Measurements from ENCODE around the gene ASCL4.

The ASCL4 gene

DNA sequence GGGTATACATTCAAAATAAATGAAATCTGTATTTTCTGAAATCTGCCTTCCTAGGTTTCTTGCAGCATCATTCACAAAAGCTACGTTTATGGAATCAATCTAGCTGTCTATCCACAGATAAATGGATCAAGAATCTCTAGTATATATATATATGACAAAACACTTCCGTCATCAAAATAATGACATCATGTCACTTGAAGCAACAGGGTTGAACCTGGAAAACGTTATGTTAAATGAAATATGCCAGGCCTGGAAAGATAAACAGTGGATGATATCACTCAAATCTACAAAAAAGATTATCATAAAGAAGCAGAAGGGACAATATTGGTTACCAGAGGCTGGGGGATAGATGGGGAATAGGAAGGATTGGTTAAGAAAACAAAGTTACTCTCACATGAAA lies 28.6 kb downstream of the ASCL4 start:
- Histone ChIP-seq H3K4me2 (ENCODE audit: low read length) (no peak overlapping the region), H3K9me2 (replicated peaks; ENCODE audit: control insufficient read depth, low read length) (no peaks in the 10 kb centered on the region), H3K9me3 (ENCODE audit: control insufficient read depth, insufficient read depth, low read length) (no peaks in the 10 kb centered on the region), H3K27ac (ENCODE audit: low read depth, low read length) (no peak overlapping the region), H3K79me2 (ENCODE audit: control insufficient read depth, low read length) (no peaks in the 10 kb centered on the region), H3K27me3 (ENCODE audit: control insufficient read depth, low read length) (no peaks in the 10 kb centered on the region), H3K36me3 (ENCODE audit: control insufficient read depth, low read length) (no peaks in the 10 kb centered on the region), H3K4me3 (ENCODE audit: low read length) (no peak overlapping the region), H4K20me1 (ENCODE audit: control insufficient read depth, insufficient read depth, low read depth, low read length) (no peaks in the 10 kb centered on the region), H3F3A (ENCODE audit: control insufficient read depth, insufficient read depth) (no peaks in the 10 kb centered on the region), H3K4me1 (ENCODE audit: control insufficient read depth, low read length) (peaks cover 17% of the 10 kb centered on the region)
- TF ChIP-seq EZH2phosphoT487 (IDR thresholded peaks at IDR 0.05; ENCODE audit: borderline replicate concordance, low read length) = no peak

DNA sequence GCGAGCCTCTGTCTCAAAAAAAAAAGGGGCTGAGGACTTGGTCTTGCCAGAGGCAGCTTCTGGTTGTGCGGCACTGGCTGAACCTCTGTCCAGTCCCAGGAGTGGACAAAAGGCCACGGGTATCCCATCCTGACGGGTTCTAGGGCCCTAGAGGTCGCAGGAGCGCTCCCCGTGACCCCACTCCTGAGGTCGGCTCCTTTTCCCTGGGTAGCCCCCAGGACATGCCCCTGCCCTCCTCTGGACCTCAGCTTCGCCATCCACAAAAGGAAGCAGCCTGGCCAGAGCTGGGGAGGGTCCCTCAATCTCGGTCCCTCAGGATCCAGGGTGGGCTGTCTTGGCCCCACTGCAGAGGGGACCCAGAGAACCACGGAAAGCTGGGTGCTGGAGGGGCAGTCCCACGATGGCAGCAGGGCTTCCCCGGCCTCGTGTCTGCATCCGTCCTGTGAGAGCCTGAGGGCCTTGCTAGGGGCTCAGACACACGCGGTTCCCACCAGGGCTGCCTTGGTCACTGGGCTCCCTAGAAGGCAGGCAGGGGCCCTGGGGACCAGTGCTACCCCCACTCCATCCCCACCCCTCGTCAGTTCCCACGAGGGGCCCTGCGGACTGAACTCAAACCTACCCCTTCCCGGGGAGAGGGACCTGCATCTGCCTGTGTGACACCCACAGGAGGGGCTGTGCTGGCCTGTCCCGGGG lies 31.1 kb downstream of the ASCL4 start:
- Histone ChIP-seq H3K27ac (ENCODE audit: low read depth, low read length) (no peak overlapping the region), H3K79me2 (ENCODE audit: control insufficient read depth, low read length) (no peaks in the 10 kb centered on the region), H3F3A (ENCODE audit: control insufficient read depth, insufficient read depth) (no peaks in the 10 kb centered on the region), H3K27me3 (ENCODE audit: control insufficient read depth, low read length) (no peaks in the 10 kb centered on the region; the same call in 1 of the 2 replicates), H3K4me3 (ENCODE audit: low read length) (no peak overlapping the region), H3K9me2 (replicated peaks; ENCODE audit: control insufficient read depth, low read length) (no peaks in the 10 kb centered on the region), H3K36me3 (ENCODE audit: control insufficient read depth, low read length) (no peaks in the 10 kb centered on the region), H3K4me1 (ENCODE audit: control insufficient read depth, low read length) (peaks cover 14% of the 10 kb centered on the region), H4K20me1 (ENCODE audit: control insufficient read depth, insufficient read depth, low read depth, low read length) (no peaks in the 10 kb centered on the region), H3K9me3 (ENCODE audit: control insufficient read depth, insufficient read depth, low read length) (no peaks in the 10 kb centered on the region), H3K4me2 (ENCODE audit: low read length) (no peak overlapping the region)
- TF ChIP-seq, protein P1, sequence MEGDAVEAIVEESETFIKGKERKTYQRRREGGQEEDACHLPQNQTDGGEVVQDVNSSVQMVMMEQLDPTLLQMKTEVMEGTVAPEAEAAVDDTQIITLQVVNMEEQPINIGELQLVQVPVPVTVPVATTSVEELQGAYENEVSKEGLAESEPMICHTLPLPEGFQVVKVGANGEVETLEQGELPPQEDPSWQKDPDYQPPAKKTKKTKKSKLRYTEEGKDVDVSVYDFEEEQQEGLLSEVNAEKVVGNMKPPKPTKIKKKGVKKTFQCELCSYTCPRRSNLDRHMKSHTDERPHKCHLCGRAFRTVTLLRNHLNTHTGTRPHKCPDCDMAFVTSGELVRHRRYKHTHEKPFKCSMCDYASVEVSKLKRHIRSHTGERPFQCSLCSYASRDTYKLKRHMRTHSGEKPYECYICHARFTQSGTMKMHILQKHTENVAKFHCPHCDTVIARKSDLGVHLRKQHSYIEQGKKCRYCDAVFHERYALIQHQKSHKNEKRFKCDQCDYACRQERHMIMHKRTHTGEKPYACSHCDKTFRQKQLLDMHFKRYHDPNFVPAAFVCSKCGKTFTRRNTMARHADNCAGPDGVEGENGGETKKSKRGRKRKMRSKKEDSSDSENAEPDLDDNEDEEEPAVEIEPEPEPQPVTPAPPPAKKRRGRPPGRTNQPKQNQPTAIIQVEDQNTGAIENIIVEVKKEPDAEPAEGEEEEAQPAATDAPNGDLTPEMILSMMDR (IDR thresholded peaks at IDR 0.05; ENCODE audit: low read depth, low read length, poor library complexity, severe bottlenecking) = no peak
- no peak for TF ChIP-seq EZH2phosphoT487 (IDR thresholded peaks at IDR 0.05; ENCODE audit: borderline replicate concordance, low read length)

DNA sequence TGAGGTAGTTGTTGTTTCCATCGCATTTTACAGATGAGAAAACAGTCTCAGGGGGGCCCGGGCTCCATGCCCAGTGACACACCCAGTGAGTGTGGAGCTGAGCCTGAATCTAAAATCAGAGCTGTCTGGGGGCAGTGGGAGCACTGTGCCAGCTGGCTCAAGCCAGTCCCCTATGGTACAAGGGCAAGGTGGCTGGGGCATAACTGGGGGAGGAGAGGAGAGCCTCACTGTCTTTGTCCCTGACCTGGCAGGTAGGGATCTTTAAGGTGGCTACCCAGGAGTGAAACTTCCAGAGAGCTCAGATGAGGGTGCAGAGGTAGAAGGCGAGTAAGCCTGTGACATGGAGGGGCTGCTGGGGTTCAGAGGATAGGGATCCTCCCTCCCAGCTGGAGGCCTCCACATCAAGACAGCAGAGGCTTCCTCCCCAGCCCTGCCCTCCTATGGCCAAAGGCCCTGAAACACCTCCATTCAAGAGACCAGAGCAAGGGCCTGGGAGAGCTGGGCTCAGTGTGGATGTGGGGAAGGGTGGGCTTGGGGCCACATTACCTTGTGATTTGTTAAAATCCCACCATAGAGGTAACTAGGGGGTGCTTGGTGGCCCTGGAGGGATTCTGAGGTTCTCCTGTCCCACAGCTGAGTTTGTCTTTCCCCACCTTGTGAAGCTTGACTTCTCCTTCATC lies 33.1 kb downstream of the ASCL4 start:
- TF ChIP-seq EZH2phosphoT487 (IDR thresholded peaks at IDR 0.05; ENCODE audit: borderline replicate concordance, low read length) = no peak
- TF ChIP-seq, protein P1 (IDR thresholded peaks at IDR 0.05; ENCODE audit: low read depth, low read length, poor library complexity, severe bottlenecking) = no peak

DNA sequence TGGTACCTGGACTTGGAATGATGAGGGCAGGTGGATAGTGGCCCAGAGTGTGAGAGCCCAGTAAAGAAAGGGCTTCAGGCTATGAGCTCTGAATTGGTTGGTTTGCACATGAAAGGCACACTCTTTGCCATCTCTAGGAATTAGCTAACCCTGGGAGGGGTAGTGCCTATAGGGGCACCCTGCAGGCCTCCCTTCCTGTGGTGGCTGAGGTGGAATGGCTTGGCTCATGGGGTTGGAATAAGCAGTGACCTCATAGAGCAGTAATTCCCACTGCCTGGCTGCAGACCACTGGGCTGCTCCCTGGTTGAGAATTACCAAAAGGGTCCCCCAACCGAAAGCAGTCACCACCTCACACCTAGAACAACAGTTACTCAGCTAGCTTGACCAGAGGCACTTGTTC lies 42.7 kb downstream of the ASCL4 start:
- Histone ChIP-seq H3K27me3 (ENCODE audit: control insufficient read depth, low read length) (no peaks in the 10 kb centered on the region), H3K4me2 (ENCODE audit: low read length) (no peak overlapping the region), H3K36me3 (ENCODE audit: control insufficient read depth, low read length) (no peaks in the 10 kb centered on the region), H3K9me3 (ENCODE audit: control insufficient read depth, insufficient read depth, low read length) (peaks cover 16% of the 10 kb centered on the region), H4K20me1 (ENCODE audit: control insufficient read depth, insufficient read depth, low read depth, low read length) (no peaks in the 10 kb centered on the region), H3K4me1 (ENCODE audit: control insufficient read depth, low read length) (no peaks in the 10 kb centered on the region), H3K9me2 (replicated peaks; ENCODE audit: control insufficient read depth, low read length) (no peaks in the 10 kb centered on the region), H3F3A (ENCODE audit: control insufficient read depth, insufficient read depth) (no peaks in the 10 kb centered on the region), H3K79me2 (ENCODE audit: control insufficient read depth, low read length) (no peaks in the 10 kb centered on the region), H3K27ac (ENCODE audit: low read depth, low read length) (no peak overlapping the region), H3K4me3 (ENCODE audit: low read length) (no peak overlapping the region)
- no peak for TF ChIP-seq EZH2phosphoT487 (IDR thresholded peaks at IDR 0.05; ENCODE audit: borderline replicate concordance, low read length)
- TF ChIP-seq, protein P1 (IDR thresholded peaks at IDR 0.05; ENCODE audit: low read depth, low read length, poor library complexity, severe bottlenecking) = no peak

More for the DNA sequence above, 33.1 kb downstream of the ASCL4 start:
- Histone ChIP-seq H3K27ac (ENCODE audit: low read depth, low read length) (no peak overlapping the region), H3K27me3 (ENCODE audit: control insufficient read depth, low read length) (no peaks in the 10 kb centered on the region; the same call in 1 of the 2 replicates), H3K9me2 (replicated peaks; ENCODE audit: control insufficient read depth, low read length) (no peaks in the 10 kb centered on the region), H3K4me1 (ENCODE audit: control insufficient read depth, low read length) (no peaks in the 10 kb centered on the region), H3K4me3 (ENCODE audit: low read length) (no peak overlapping the region), H3F3A (ENCODE audit: control insufficient read depth, insufficient read depth) (no peaks in the 10 kb centered on the region), H3K9me3 (ENCODE audit: control insufficient read depth, insufficient read depth, low read length) (no peaks in the 10 kb centered on the region), H3K36me3 (ENCODE audit: control insufficient read depth, low read length) (no peaks in the 10 kb centered on the region), H3K79me2 (ENCODE audit: control insufficient read depth, low read length) (no peaks in the 10 kb centered on the region), H4K20me1 (ENCODE audit: control insufficient read depth, insufficient read depth, low read depth, low read length) (no peaks in the 10 kb centered on the region), H3K4me2 (ENCODE audit: low read length) (no peak overlapping the region)

Data from DOHH2 (cell line).